ENCODE results near the gene TBX21. TPM values are rescaled to one million over a fixed set of nuclear protein-coding genes. Genes with fewer than 3 reads are reported as not detected.

The TBX21 gene
- total RNA-seq, 1 experiment from 2014 or later, result not detected

DNA sequence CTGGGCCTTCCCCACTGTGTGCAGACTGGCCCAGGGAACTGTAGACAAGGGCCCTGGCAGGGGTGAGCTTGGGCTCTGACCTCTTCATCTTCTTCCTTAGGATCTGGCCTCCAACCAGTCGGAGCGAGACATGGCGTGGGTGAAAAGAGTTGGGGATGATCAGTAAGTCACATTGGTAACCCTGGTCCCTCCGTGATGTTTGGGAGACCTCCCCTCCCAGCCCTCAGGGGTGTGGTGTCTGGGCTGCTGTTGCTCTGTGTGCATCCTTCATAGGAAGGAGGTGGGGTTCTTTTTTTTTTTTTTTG lies 33.5 kb upstream of the TBX21 start:
- Mint-ChIP-seq H3K27me3 (ENCODE audit: insufficient read depth, unreplicated experiment) (peaks cover 15% of the 10 kb centered on the region), H3K36me3 (ENCODE audit: insufficient read depth, unreplicated experiment) (no peaks in the 10 kb centered on the region), H3K9me3 (ENCODE audit: unreplicated experiment) (no peaks in the 10 kb centered on the region), H3K4me1 (ENCODE audit: insufficient read depth, unreplicated experiment) (no peaks in the 10 kb centered on the region), H3K27ac (ENCODE audit: low read depth, unreplicated experiment) (no peak overlapping the region), H3K4me3 (ENCODE audit: unreplicated experiment) (no peak overlapping the region)
- DNase-seq (ENCODE audit: unreplicated experiment), result no peak
- CTCF ChIA-PET, result interaction anchor here (0.6 to 4.0 kb wide), 22 partner anchors 8 to 1439 kb away, joined by 3 to 33 read pairs (median 3); no protein-coding TSS in a partner anchor
- POLR2A ChIA-PET, result no interaction called here
- TF ChIP-seq, protein P1, sequence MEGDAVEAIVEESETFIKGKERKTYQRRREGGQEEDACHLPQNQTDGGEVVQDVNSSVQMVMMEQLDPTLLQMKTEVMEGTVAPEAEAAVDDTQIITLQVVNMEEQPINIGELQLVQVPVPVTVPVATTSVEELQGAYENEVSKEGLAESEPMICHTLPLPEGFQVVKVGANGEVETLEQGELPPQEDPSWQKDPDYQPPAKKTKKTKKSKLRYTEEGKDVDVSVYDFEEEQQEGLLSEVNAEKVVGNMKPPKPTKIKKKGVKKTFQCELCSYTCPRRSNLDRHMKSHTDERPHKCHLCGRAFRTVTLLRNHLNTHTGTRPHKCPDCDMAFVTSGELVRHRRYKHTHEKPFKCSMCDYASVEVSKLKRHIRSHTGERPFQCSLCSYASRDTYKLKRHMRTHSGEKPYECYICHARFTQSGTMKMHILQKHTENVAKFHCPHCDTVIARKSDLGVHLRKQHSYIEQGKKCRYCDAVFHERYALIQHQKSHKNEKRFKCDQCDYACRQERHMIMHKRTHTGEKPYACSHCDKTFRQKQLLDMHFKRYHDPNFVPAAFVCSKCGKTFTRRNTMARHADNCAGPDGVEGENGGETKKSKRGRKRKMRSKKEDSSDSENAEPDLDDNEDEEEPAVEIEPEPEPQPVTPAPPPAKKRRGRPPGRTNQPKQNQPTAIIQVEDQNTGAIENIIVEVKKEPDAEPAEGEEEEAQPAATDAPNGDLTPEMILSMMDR (IDR thresholded peaks at IDR 0.05; ENCODE audit: unreplicated experiment), result no peak
- intact Hi-C loops (cut with micrococcal nuclease), result no loop called here
- BruUV-seq (replicated peaks), result no TSS peak

DNA sequence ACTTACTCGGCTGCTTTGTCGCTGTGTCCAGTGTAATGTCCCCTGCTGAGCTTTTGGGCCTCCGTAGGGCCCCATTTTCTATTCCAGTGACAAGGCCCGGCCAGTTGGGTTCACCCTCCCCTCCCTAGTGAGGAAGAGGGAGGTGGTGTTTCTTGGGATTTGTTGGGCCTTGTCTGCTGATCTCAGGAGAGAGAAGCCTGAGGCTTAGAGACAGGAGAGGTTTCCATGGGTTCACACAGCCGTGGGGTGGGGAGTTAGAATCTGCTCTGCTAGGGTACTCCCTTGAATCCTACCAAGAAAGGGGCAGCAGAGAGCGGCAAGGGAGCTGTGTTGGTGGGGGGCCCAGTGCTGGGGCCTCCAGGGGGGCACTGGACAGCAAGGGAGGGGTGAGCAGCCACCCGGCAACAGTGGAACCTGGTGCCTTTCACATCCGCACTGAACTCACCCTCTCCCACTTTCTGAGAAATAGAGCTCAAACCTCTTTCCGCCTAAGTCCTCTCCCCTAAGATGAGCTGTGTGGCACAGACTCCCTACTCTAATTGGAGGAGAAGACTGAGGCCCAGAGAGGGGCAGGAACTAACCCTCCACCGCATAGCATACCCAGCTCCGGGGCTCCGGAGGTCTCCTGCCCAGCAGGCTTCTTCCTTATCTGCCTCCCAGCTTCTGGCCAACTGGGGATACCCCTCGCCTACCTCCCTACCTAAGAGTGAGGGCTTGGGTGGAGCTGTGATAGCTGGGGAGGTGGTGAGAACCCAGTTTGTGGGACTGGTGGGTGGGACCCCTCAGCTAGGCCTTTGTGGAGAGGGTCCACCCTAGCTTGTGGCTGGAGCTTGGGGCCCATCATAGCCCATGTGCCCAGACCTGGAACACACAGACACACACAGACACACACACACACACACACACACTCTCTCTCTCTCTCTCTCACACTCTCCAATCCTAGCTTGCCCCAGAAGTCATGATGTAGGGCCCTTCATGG lies 32.3 kb upstream of the TBX21 start:
- Mint-ChIP-seq H3K27ac (ENCODE audit: low read depth, unreplicated experiment) (no peak overlapping the region), H3K4me1 (ENCODE audit: insufficient read depth, unreplicated experiment) (peaks cover 6% of the 10 kb centered on the region), H3K27me3 (ENCODE audit: insufficient read depth, unreplicated experiment) (peaks cover 28% of the 10 kb centered on the region), H3K4me3 (ENCODE audit: unreplicated experiment) (no peak overlapping the region), H3K9me3 (ENCODE audit: unreplicated experiment) (no peaks in the 10 kb centered on the region), H3K36me3 (ENCODE audit: insufficient read depth, unreplicated experiment) (no peaks in the 10 kb centered on the region)
- no peak for DNase-seq (ENCODE audit: unreplicated experiment)
- BruUV-seq (replicated peaks), result no TSS peak
- ChIA-PET CTCF (interaction anchor here (0.6 to 4.0 kb wide), 9 partner anchors 10 to 321 kb away, joined by 3 to 33 read pairs (median 4); no protein-coding TSS in a partner anchor), POLR2A (interaction anchor here (0.6 to 0.8 kb wide), 2 partner anchors 102 to 104 kb away, joined by 3 read pairs; no protein-coding TSS in a partner anchor)
- intact Hi-C loops (cut with micrococcal nuclease), result no loop called here
- TF ChIP-seq, protein P1 (IDR thresholded peaks at IDR 0.05; ENCODE audit: unreplicated experiment), result no peak

DNA sequence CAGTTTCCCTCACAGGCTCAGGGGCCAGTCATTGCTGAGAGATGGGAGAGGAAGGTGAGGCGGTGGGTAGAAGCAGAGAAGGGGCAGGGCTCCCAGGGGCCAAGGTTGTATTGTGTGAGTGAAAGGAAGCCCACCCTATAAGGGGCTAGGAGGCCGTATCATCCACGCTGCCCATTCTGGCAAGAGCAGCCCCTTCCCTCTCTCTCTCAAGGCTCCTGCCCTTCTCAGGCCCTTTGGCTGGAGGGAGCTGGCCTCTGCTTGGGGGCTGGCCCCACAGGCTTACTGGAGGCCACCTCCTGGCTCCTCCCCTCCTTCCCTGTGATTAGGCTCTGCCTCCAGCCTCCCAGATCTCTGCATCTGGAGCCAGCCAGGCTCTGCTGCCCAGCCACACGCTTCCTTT lies 31.4 kb upstream of the TBX21 start:
- H3K27me3 Mint-ChIP-seq (ENCODE audit: insufficient read depth, unreplicated experiment), result peaks cover 36% of the 10 kb centered on the region
- H3K4me3 Mint-ChIP-seq (ENCODE audit: unreplicated experiment), result no peak overlapping the region
- intact Hi-C loops (cut with micrococcal nuclease), result no loop called here
- no TSS peak for BruUV-seq (replicated peaks)
- CTCF ChIA-PET, result interaction anchor here (0.6 to 0.9 kb wide), 3 partner anchors 57 to 97 kb away, joined by 3 to 4 read pairs (median 3); no protein-coding TSS in a partner anchor
- DNase-seq (ENCODE audit: unreplicated experiment), result no peak
- H3K27ac Mint-ChIP-seq (ENCODE audit: low read depth, unreplicated experiment), result no peak overlapping the region
- TF ChIP-seq, protein P1 (IDR thresholded peaks at IDR 0.05; ENCODE audit: unreplicated experiment), result no peak
- POLR2A ChIA-PET, result no interaction called here
- no peaks in the 10 kb centered on the region for H3K9me3 Mint-ChIP-seq (ENCODE audit: unreplicated experiment)
- no peaks in the 10 kb centered on the region for H3K36me3 Mint-ChIP-seq (ENCODE audit: insufficient read depth, unreplicated experiment)
- H3K4me1 Mint-ChIP-seq (ENCODE audit: insufficient read depth, unreplicated experiment), result peaks cover 8% of the 10 kb centered on the region

DNA sequence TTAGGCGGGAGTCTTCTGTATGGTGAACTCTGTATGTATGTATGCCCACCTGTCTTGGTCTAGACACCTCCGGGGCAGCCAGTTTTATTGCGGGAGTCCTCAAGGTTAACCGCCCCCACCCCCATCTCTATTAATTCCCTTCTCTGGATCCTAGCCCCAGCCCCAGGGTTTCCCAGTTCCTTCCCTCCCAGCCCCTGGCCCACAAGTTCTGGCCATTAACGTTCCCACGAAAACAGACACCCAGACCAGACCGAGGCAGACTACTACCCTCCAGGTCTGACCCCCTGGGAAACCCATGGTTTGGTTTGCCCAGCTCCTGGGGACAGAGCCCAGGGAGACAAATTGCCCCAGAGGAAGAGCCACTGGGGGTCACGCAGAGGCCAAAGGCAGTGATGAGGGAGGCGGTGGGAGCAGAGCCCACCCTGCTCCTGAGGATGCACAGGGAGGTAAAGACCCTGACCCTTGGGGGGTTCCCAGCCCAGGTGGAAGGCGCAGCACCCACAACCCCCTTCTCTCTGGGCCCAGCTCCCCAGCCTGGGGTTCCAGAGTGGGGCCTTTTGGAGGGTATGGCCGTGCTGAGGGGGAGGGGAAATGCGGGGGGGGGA lies 30.5 kb upstream of the TBX21 start:
- Mint-ChIP-seq H3K4me1 (ENCODE audit: insufficient read depth, unreplicated experiment) (peaks cover 8% of the 10 kb centered on the region), H3K4me3 (ENCODE audit: unreplicated experiment) (no peak overlapping the region), H3K36me3 (ENCODE audit: insufficient read depth, unreplicated experiment) (no peaks in the 10 kb centered on the region), H3K27me3 (ENCODE audit: insufficient read depth, unreplicated experiment) (peaks cover 43% of the 10 kb centered on the region), H3K27ac (ENCODE audit: low read depth, unreplicated experiment) (no peak overlapping the region), H3K9me3 (ENCODE audit: unreplicated experiment) (no peaks in the 10 kb centered on the region)
- TF ChIP-seq, protein P1 (IDR thresholded peaks at IDR 0.05; ENCODE audit: unreplicated experiment), result no peak
- intact Hi-C loops (cut with micrococcal nuclease), result no loop called here
- no TSS peak for BruUV-seq (replicated peaks)
- ChIA-PET CTCF (interaction anchor here (0.9 kb wide), 1 partner anchor 96 kb away, joined by 4 read pairs; no protein-coding TSS in a partner anchor), POLR2A (no interaction called here)
- no peak for DNase-seq (ENCODE audit: unreplicated experiment)
